Stimulated activated CD4-positive, alpha-beta T cell treated with anti-CD3 and anti-CD28 coated beads, TNF-alpha, amount 100 ng/mL, for 1 hour (primary cell): ENCODE measurements around the gene UBD.

Experiments used
- DNase-seq, 3 donors: peaks; one replicate each; pipeline ENCODE4 v3.0.0-alpha.2; 2020; ENCODE audit warnings: low read depth in 3 of 3, low spot score in 1 of 3

The UBD gene

DNA sequence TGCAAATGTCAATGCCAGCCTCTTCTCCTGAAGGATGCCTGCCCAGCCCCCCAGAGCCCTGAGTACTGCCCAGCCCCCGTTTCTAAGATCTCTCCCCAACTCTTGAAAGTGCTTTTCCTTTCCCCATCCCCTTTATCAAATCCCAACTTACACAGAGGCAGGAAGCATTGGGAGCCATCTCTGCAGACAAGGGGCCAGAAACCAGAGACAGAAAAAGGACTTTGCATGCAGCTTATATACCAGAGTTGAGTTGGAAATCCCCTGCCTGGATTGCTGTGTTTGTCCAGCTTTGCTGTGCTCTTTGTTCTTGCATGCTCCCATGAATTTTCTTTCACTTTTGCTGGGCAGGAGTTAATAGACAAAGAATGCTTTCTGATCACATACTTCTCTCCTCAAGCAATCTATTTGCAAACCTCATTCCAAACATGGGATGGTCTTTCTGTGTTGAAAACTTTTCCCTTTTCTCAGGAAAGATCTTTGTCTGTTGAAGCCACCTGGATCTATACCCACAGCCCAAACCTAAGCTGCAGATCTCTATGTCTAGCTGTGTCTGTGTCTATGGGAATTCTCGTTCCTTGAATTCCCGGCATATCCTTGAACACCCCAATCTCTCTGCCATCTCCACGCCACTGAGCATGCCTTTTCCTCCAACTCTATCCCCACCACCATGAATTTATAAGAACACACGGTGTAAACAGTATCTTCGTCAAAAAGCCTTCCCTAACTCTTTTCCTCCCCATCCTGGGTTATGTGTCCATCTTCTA is at the start of gene UBD:
UBD (minus strand) TSS at position 209 of the 764 bp plus-strand sequence; CDS start at position 178, 31 bp downstream.
- DNase-seq = no peak

GRCh38 chr6:29608131-29608530 is 48.6 kb upstream of the UBD start:
- no peak for DNase-seq

DNA sequence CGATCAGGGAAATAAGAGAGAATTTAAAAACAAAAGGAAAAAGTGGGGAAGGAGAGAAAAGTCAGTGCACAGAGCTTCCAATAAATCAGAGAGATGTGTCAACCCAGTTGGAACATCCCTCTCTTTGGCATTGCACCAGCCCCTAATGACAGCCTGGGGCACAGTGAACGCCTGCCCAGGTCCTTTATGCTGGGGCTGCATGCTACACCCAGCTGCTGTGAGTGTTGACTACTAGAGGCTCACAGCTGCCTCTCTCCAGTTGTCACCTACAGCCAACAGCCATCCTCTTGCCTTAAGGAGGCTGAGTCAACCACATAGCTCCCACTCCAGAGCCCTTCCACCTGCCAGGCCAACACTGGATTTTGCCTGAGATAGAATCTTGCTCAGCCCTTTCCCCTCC is 44.4 kb upstream of the UBD start:
- no peak for DNase-seq

DNA sequence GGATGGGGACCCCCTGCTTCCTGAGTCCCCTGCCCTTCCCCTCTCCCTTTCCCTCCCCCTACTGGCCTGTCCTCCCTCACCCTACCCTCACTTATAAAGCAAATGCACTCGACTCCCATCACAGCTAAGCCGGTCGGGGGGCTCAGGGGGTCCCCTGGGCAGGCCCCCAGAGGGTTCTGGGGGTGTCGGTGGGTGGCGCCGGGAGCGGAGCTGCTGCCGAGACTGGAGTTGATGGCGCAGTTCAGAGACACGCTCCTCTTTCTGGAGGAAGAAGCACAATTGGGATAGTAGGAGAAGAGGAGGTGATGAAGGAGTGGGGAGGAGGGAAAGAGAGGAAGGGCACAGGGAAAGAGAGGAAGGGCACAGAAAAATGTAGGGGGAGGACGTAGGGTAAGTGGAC is 43.9 kb upstream of the UBD start:
- no peak for DNase-seq

DNA sequence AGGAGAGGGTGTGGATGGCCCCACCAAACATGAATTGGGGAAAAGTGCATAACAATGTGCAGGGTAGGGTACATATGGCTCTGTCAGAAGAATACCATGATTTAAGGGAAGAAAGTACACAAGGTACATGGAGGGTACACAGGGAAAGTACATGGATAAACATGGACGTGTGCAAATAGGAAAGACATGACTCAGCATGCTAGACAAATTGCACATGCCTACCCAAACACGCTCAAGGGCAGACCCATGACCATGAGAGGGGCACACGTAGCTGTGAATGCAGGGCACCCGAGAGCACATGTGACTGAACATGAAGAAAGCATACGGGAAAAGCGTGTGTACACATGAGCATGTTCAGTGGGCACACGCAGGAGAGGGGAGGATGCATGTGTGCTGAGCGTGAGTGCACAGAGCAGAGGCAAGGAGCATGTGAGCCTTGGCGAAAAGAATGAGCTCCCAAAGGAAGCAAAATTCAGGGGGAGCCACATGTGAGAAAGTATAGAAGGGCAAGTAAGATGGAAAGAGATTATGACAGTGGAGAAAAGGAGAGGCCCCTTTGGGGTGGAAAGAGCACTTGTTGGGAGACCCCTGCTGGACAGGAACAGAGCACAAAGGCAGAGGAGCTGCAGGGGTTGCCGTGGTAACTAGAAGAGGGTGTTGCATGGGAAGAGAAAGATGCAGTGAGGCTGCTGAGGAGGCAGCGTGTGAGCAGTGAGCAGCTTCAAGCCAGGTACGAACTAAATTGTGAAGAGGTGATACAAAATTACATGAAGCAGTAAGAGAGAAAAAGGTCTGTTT is 43.2 kb upstream of the UBD start:
- no peak for DNase-seq

- no peak for DNase-seq
Measured at GRCh38 chr6:29598172-29598747, 38.7 kb upstream of the UBD start.

- no peak for DNase-seq
Measured at GRCh38 chr6:29597184-29597583, 37.7 kb upstream of the UBD start.

- DNase-seq = no peak
Measured at GRCh38 chr6:29596381-29596900, 36.9 kb upstream of the UBD start.

GRCh38 chr6:29593199-29593855 is 33.8 kb upstream of the UBD start:
- no peak for DNase-seq

DNA sequence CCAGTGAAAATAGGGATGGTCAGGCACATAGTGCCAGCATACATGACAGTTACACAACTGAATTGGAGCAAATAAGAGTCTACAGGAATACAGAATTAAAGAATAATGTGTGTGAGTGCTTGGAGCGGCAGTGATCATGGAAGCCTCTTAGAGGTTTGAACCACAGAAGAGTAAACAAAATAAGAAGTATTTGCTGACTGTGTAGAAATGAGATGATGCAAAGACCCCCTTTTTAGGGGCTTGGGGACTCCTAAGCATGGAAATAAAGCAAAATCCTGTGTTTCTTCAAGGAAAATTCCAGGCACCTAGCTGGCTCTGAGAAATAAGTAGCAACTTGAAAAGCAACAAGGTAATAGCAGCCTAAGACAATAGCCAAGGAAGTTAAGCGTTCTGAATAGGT is 32.1 kb upstream of the UBD start:
- no peak for DNase-seq

DNA sequence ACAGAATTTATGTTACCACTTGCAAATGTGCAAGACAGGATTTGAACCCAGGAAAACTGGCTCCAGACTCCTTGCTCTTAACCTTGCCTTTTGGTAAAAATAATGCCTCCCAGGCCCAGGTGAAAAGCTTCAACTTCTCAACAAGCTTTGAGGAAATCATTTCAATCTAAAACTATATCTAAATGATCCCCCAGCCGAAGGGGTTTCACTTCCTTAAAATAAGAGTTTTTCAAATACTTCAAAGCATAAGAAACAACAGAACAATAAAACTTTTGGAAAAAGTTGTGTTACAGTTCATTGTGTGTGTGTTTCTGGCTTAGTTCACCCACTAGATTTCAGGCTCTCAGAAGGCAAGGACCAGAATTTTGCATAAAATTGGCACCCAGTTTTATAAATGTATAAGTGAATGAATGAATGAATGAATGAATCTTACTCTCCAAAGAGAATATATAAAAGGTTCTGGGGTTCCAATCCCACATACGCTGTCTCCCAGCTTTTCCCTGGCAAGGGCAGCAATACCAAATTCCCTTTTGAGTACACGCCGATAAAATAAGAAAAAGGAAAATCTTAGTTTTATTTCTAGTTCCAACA is 30.8 kb upstream of the UBD start:
- no peak for DNase-seq

GRCh38 chr6:29589423-29590048 is 30.0 kb upstream of the UBD start:
- DNase-seq = peak in 2 of 3 donors; percentile 5 to 22

DNA sequence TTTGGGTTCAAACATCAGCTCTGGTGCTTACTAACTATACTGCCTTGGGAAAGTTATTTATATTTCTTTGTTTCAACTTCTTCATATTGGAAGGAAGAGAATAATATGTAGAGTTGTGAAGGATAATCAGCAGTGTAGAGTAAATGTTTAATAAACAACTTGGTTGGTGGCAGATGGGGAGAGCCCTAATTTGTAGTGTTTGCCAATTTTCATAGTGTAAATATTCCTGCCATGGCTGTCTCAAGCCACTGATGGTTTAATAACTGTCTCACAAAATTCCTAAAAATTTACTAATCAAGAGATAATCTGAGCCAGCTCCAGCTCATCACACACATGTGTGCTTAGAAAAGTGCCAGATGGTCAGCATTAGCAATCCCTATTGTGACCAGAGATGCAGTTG is 25.3 kb upstream of the UBD start, which contains the start of gene OR2H2:
OR2H2 (plus strand) TSS at position 301 of the 400 bp plus-strand sequence. CDS start 2,824 bp downstream, outside the sequence.
- DNase-seq = no peak

GRCh38 chr6:29577544-29577943 is 18.0 kb upstream of the UBD start:
- DNase-seq = no peak

GRCh38 chr6:29576056-29576455 is 16.5 kb upstream of the UBD start:
- DNase-seq = no peak

DNA sequence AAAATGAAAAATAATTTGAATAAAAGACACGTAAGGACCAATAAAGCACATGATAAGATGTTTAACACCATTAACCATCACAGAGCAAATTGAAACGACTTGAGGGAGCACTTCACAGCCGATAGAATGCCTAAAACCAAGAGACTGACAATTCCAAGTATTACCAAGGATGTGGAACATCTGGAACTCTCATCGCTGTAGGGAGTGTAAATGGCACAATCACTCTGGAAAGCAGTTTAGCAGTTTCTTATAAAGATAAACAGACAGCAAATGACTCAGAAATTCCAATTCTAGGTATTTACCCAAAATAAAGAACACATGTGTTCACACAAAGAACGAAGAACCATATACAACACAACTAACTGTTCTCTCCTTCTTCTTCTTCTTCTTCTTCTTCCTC is 8.5 kb upstream of the UBD start:
- DNase-seq = no peak

GRCh38 chr6:29567541-29567940 is 8.0 kb upstream of the UBD start:
- DNase-seq = no peak

- DNase-seq = no peak
Measured at GRCh38 chr6:29566856-29567255, 7.3 kb upstream of the UBD start.

GRCh38 chr6:29564875-29565274 is 5.3 kb upstream of the UBD start:
- DNase-seq = no peak

DNA sequence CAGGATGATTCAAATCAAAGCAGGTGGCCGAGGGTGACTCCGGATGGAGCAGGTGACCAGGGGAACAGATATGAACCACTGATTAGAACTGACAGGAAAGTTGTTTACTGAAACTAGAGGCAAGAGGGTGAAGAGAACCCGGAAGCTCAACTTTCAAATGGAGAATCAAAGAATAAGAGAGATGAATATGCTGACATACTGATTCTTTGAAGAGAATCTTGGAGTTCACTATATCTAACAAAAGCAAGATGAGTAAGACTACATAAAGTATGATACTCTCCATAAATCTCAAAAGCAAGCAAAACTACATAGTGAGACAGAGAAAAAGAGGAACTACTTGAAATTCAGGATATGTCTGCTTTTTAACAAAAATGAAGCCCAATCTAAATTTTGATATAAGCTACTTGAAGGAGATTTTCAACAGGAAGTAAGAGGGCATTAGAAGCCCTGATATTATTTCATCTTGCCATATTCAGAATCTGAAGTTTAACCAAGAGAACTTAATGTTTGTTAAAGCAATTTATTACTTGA is 4.0 kb upstream of the UBD start:
- no peak for DNase-seq
